CD14-positive monocyte (primary cell): ENCODE data around the gene HNRNPM. TPM values are rescaled to one million over a fixed set of nuclear protein-coding genes. Genes with fewer than 3 reads are reported as not detected.
A peak's percentile ranks its signal among the peaks of the same experiment; 100 is the strongest.

Experiments
- DNase-seq, 3 donors: peaks; one replicate each; pipeline ENCODE4 v3.0.0-alpha.2; 2011 to 2022
- H2AFZ ChIP-seq: 2 replicates; pipeline ENCODE4 v1.6.0; 2012; ENCODE audit warnings: mild to moderate bottlenecking, low read depth, low read length, inconsistent platforms; ENCODE audit not compliant: insufficient read depth, poor library complexity, severe bottlenecking
- H3K27ac ChIP-seq, 2 donors: 1 replicate in 1 of 2; 2 replicates in 1 of 2; pipeline ENCODE4 v1.5.1; 2012 to 2013; ENCODE audit warnings: low read length in 2 of 2, control low read depth in 1 of 2, inconsistent platforms in 1 of 2, low read depth in 1 of 2, mild to moderate bottlenecking in 1 of 2
- H3K27me3 ChIP-seq, 2 donors: one replicate each; pipeline versions ENCODE4 v1.6.0 to v1.6.1; 2011 to 2013; ENCODE audit warnings: low read length in 2 of 2; ENCODE audit not compliant: control insufficient read depth in 2 of 2, insufficient read depth in 2 of 2
- H3K36me3 ChIP-seq, 2 donors: replicated peaks in 1 of 2; 1 replicate in 1 of 2; 2 replicates in 1 of 2; pipeline versions ENCODE4 v1.5.1 to v1.6.1; 2012 to 2013; ENCODE audit warnings: low read length in 2 of 2, control low read depth in 1 of 2, inconsistent platforms in 1 of 2, mild to moderate bottlenecking in 1 of 2; ENCODE audit not compliant: insufficient read depth in 2 of 2, control insufficient read depth in 1 of 2
- H3K4me1 ChIP-seq, 2 donors: 1 replicate in 1 of 2; 2 replicates in 1 of 2; pipeline versions ENCODE4 v1.5.1 to v1.6.1; 2012 to 2013; ENCODE audit warnings: low read length in 2 of 2, control low read depth in 1 of 2, inconsistent platforms in 1 of 2, mild to moderate bottlenecking in 1 of 2, moderate library complexity in 1 of 2; ENCODE audit not compliant: insufficient read depth in 2 of 2, control insufficient read depth in 1 of 2
- H3K4me2 ChIP-seq: replicated peaks from 2 replicates; pipeline ENCODE3; 2012; ENCODE audit warnings: low read length, moderate library complexity, mild to moderate bottlenecking; ENCODE audit not compliant: poor library complexity, severe bottlenecking; ENCODE audit errors: extremely low read depth
- H3K4me3 ChIP-seq, 3 experiments: fragments of 200-600 bp in 1 of 3; sonication (generic) in 1 of 3; replicated peaks in 1 of 3; 1 replicate in 2 of 3; 2 replicates in 1 of 3; pipeline ENCODE4 v1.5.1; 2011 to 2013; ENCODE audit warnings: low read length in 3 of 3, mild to moderate bottlenecking in 3 of 3, control low read depth in 2 of 3, low read depth in 2 of 3, inconsistent platforms in 1 of 3, moderate library complexity in 1 of 3
- H3K79me2 ChIP-seq: 2 replicates; pipeline ENCODE4 v1.6.0; 2012; ENCODE audit warnings: mild to moderate bottlenecking, control low read depth, inconsistent platforms, low read length, moderate library complexity; ENCODE audit not compliant: insufficient read depth
- H3K9ac ChIP-seq: 2 replicates; pipeline ENCODE4 v1.6.0; 2017; ENCODE audit warnings: low read length, mild to moderate bottlenecking; ENCODE audit not compliant: insufficient read depth, poor library complexity, severe bottlenecking
- H3K9me3 ChIP-seq, 2 donors: replicated peaks in 1 of 2; 1 replicate in 1 of 2; 2 replicates in 1 of 2; pipeline versions ENCODE4 v1.5.1 to v1.6.1; 2012 to 2013; ENCODE audit warnings: low read length in 2 of 2, control low read depth in 1 of 2; ENCODE audit not compliant: control insufficient read depth in 1 of 2, insufficient read depth in 1 of 2
- H4K20me1 ChIP-seq: 2 replicates; pipeline ENCODE4 v1.6.0; 2012; ENCODE audit warnings: mild to moderate bottlenecking, low read length, control low read depth, moderate library complexity; ENCODE audit not compliant: insufficient read depth
- H3K27ac Mint-ChIP-seq, 7 donors: one replicate each; pipeline ENCODE4 v1.8.0; 2020; ENCODE audit warnings: mild to moderate bottlenecking in 7 of 7, mixed read lengths in 7 of 7, moderate library complexity in 6 of 7, inconsistent platforms in 2 of 7
- H3K27me3 Mint-ChIP-seq, 3 donors: one replicate each; pipeline ENCODE4 v1.8.0; 2021 to 2022; ENCODE audit warnings: low read depth in 3 of 3, mild to moderate bottlenecking in 3 of 3, mixed read lengths in 3 of 3, moderate library complexity in 3 of 3, inconsistent platforms in 1 of 3
- H3K36me3 Mint-ChIP-seq, 2 donors: one replicate each; pipeline ENCODE4 v1.8.0; 2020; ENCODE audit warnings: mixed read lengths in 2 of 2, inconsistent platforms in 1 of 2, mild to moderate bottlenecking in 1 of 2
- H3K4me1 Mint-ChIP-seq: one replicate; pipeline ENCODE4 v1.8.0; 2020; ENCODE audit warnings: mild to moderate bottlenecking, mixed read lengths
- H3K4me3 Mint-ChIP-seq, 2 donors: one replicate each; pipeline ENCODE4 v1.8.0; 2020; ENCODE audit warnings: mild to moderate bottlenecking in 2 of 2, mixed read lengths in 2 of 2, moderate library complexity in 1 of 2
- H3K9me3 Mint-ChIP-seq, 7 donors: one replicate each; pipeline ENCODE4 v1.8.0; 2020 to 2022; ENCODE audit warnings: mixed read lengths in 7 of 7, mild to moderate bottlenecking in 6 of 7, moderate library complexity in 6 of 7, inconsistent platforms in 2 of 7
- CTCF ChIP-seq: fragments of 200-600 bp; IDR thresholded peaks from one replicate; pipeline ENCODE4 v1.8.0; 2022; ENCODE audit warnings: antibody characterized with exemption, mild to moderate bottlenecking
- WGBS: methylation state at CpG from one replicate; pipeline ENCODE4 v1.1.5; 2013; ENCODE audit warnings: missing lambda C conversion rate; ENCODE audit not compliant: insufficient coverage; 5-methylcytosine and 5-hydroxymethylcytosine counted together
- intact Hi-C, 2 donors: fragments of 100-400 bp; cut with micrococcal nuclease; formaldehyde crosslinking; loops; one replicate each; pipeline versions ENCODE4 v1.15.0 to v1.15.1; 2023
- polyA plus RNA-seq, 3 donors: library from polyadenylated mRNA; depleted of rRNA in 1 of 3; unstranded in 2 of 3; stranded (reverse) in 1 of 3; fragments of 300-500 nt in 2 of 3; fragments of >200 nt in 1 of 3; fragmentation: Illumina TruSeq in 2 of 3; gene quantifications; 1 replicate in 2 of 3; 2 replicates in 1 of 3; pipeline ENCODE4 v1.2.3, GENCODE V29; 2012 to 2021

The HNRNPM gene
- polyA plus RNA-seq, 3 donors = 77.0 to 121 (median 116) TPM

DNA sequence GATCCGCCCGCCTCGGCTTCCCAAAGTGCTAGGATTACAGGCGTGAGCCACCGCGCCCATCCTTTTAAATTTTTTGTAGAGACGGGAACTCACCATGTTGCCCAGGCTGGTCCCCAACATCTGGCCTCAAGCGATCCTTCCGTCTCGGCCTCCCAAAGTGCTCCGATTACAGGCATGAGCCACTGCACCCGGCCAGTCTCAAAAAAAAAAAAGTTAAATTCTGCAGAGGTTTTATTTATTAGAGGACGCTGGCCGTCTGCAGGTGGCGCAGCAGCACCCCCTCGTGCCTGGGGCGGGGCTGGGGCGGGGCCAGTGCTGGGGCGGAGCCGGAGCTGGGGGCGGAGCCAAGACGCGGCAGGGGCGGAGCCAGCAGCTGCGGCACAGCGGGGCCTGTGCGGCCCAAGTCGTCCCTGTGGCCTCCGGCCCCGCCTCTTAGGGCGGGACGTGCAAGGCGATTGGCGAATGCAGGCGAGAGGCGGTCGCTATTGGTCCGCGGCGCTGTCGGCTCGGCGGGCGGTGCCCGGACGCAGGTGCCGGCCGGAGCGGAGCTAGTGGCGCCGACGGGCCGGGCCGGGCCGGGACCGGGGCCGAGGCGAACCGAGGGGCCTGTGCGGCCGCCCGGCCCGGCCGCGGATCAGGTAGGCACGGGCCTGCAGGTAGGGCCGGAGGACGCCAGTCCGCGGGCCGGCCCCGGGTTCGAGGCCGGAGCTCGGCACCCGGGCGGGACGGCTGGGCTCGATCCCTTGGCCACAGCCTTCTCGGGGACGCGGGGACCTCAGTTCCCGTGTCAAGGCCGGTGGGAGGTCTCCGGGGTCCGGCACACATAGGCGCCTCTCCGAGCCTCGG, 31.8 kb upstream of the HNRNPM start, which contains the start of gene MARCHF2:
Gene MARCHF2 (plus strand): TSS at position 523 of the 846 bp plus-strand sequence. CDS start 8,536 bp downstream, outside the sequence.
- TF ChIP-seq CTCF = peak; percentile 75
- no peaks in the 10 kb centered on the region for H4K20me1 ChIP-seq
- no peaks in the 10 kb centered on the region for H3K27me3 ChIP-seq
- Mint-ChIP-seq H3K4me3 (peak within 1 kb of the TSS; percentile 73 to 84), H3K27ac (peak within 1 kb of the TSS in 3 of 7 donors; percentile 3 to 86 (median 40)), H3K9me3 (peaks cover 0 to 3% (median 0%) of the 10 kb centered on the region in 7 donors), H3K4me1 (peaks cover 19% of the 10 kb centered on the region), H3K27me3 (peaks cover 0 to 2% (median 2%) of the 10 kb centered on the region in 3 donors), H3K36me3 (peaks cover 0 to 7% of the 10 kb centered on the region in 2 donors)
- H2AFZ ChIP-seq = peak within 1 kb of the TSS; percentile 94
- no peaks in the 10 kb centered on the region for H3K9me3 ChIP-seq
- peak; percentile 96 to 97 (median 97) for DNase-seq
- peak within 1 kb of the TSS; percentile 99 for H3K4me2 ChIP-seq
- peak within 1 kb of the TSS; percentile 80 for H3K9ac ChIP-seq
- intact Hi-C loops = loop anchor here (5.0 to 10.0 kb wide), 4 partner anchors 34 to 164 kb away; partner anchors contain the start of genes MYO1F (in 1 of the 2) and ZNF414 (in 1 of the 2)
- peak within 1 kb of the TSS; percentile 75 to 93 (median 91) for H3K4me3 ChIP-seq
- 3% methylated on average over 83 of the region's 89 CpGs for WGBS
- peak within 1 kb of the TSS in 1 of 2 donors; percentile 73 for H3K27ac ChIP-seq
- H3K36me3 ChIP-seq = no peaks in the 10 kb centered on the region
- no peaks in the 10 kb centered on the region for H3K79me2 ChIP-seq
- H3K4me1 ChIP-seq = peaks cover 10 to 19% of the 10 kb centered on the region in 2 donors

GRCh38 chr19:8413629-8413995, 31.2 kb upstream of the HNRNPM start:
- intact Hi-C loops = loop anchor here (5.0 to 10.0 kb wide), 4 partner anchors 34 to 164 kb away; partner anchors contain the start of genes MYO1F (in 1 of the 2) and ZNF414 (in 1 of the 2)
- Histone ChIP-seq H3K27ac (peak overlapping the region in 1 of 2 donors; percentile 73), H3K9me3 (no peaks in the 10 kb centered on the region), H3K79me2 (no peaks in the 10 kb centered on the region), H4K20me1 (no peaks in the 10 kb centered on the region), H3K4me2 (peak overlapping the region; percentile 99), H3K36me3 (peaks cover 0 to 2% of the 10 kb centered on the region in 2 donors), H3K4me1 (peaks cover 14 to 25% of the 10 kb centered on the region in 2 donors), H3K9ac (peak overlapping the region; percentile 80), H3K4me3 (peak overlapping the region; percentile 75 to 93 (median 91)), H3K27me3 (no peaks in the 10 kb centered on the region), H2AFZ (peak overlapping the region; percentile 94)
- 14% methylated on average over 1 of the region's 3 CpGs for WGBS
- peaks cover 23% of the 10 kb centered on the region for H3K4me1 Mint-ChIP-seq
- H3K9me3 Mint-ChIP-seq = peaks cover 0 to 3% (median 0%) of the 10 kb centered on the region in 7 donors
- peak overlapping the region in 3 of 7 donors; percentile 3 to 68 (median 40) for H3K27ac Mint-ChIP-seq
- TF ChIP-seq CTCF = no peak
- H3K4me3 Mint-ChIP-seq = peak overlapping the region; percentile 73 to 84
- H3K36me3 Mint-ChIP-seq = peaks cover under 1 to 7% of the 10 kb centered on the region in 2 donors
- no peak for DNase-seq
- peaks cover 0 to 2% (median 2%) of the 10 kb centered on the region in 3 donors for H3K27me3 Mint-ChIP-seq
